CD4-positive, alpha-beta T cell treated with Interleukin-6 for 4 hours (primary cell): ENCODE data around the gene TTC27.
"Not testable (repeated sequence)": the region's sequence is repeated elsewhere in the genome, so short reads cannot be mapped to it uniquely, and the experiment has no call there.

Experiments used
- DNase-seq: peaks from one replicate; pipeline ENCODE4 v3.0.0-alpha.2; 2020; ENCODE audit warnings: mixed read lengths

The TTC27 gene

GRCh38 chr2:32862269-32863055, 234.6 kb downstream of the TTC27 start:
- no peak for DNase-seq

GRCh38 chr2:32863326-32863725, 235.5 kb downstream of the TTC27 start:
- DNase-seq: no peak

- no peak for DNase-seq
Measured at GRCh38 chr2:32863803-32864202, 236.0 kb downstream of the TTC27 start.

GRCh38 chr2:32864334-32865111, 236.7 kb downstream of the TTC27 start:
- DNase-seq: no peak

- DNase-seq: no peak
Measured at GRCh38 chr2:32865399-32866068, 237.7 kb downstream of the TTC27 start.

- DNase-seq: not testable (repeated sequence)
Measured at GRCh38 chr2:32866462-32866861, 238.6 kb downstream of the TTC27 start.
